ENCODE data around the gene HMBS.

GRCh38 chr11:119056421-119056999, 28.2 kb upstream of the HMBS start:
- TF ChIP-seq CTCF (IDR thresholded peaks at IDR 0.05) (no peak), EP300 (IDR thresholded peaks at IDR 0.05) (no peak)
